GM12801 (cell line): ENCODE results near the gene OR6C6.

Experiments used
- TF ChIP-seq, protein P1 (sequence below): IDR thresholded peaks from one replicate; pipeline ENCODE4 v1.5.1; 2011; ENCODE audit warnings: control low read depth; ENCODE audit not compliant: insufficient read length; ENCODE audit errors: extremely low read depth

Gene OR6C6

DNA sequence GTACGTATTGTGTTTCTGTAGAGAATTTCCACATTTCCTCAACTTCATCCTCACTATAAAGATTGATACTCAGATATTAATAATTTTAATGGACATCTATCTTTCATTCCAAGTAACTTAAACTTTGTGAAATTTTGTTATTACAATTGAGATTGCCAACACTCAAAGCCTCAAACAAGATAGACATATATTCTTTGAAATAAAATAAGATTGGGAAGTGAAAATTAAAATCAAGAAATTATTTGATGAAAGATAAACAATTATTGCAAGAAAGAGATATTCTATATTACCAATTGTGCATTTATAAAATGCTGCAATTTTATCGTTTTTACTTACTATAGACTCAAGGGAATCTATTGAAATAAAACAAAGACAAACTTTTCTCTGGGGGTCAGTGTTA is at the start of gene OR6C6:
Gene OR6C6, minus strand, starts transcription at position 101 of the 400 bp plus-strand sequence. CDS start 1,337 bp downstream, outside the sequence.
- TF ChIP-seq, protein P1, sequence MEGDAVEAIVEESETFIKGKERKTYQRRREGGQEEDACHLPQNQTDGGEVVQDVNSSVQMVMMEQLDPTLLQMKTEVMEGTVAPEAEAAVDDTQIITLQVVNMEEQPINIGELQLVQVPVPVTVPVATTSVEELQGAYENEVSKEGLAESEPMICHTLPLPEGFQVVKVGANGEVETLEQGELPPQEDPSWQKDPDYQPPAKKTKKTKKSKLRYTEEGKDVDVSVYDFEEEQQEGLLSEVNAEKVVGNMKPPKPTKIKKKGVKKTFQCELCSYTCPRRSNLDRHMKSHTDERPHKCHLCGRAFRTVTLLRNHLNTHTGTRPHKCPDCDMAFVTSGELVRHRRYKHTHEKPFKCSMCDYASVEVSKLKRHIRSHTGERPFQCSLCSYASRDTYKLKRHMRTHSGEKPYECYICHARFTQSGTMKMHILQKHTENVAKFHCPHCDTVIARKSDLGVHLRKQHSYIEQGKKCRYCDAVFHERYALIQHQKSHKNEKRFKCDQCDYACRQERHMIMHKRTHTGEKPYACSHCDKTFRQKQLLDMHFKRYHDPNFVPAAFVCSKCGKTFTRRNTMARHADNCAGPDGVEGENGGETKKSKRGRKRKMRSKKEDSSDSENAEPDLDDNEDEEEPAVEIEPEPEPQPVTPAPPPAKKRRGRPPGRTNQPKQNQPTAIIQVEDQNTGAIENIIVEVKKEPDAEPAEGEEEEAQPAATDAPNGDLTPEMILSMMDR = no peak

DNA sequence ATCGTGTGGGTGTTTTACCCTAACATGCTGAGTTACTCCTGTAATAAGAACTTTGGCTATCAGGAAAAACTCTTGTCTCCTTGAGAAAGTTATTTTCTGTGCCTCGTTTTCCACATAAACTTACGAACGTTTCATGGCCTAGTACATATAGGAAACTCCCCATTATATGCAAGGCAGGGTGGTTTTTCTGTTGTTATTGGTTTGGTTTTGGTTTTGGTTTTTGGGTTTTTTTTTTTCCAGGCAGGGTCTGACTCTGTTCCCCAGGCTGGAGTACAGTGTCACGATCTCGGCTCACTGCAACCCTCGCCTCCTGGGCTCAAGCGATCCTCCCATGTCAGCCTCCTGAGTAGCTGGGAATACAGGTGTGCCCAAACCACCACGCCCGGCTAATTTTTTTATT is 39.6 kb upstream of the OR6C6 start:
- TF ChIP-seq, protein P1 = no peak

DNA sequence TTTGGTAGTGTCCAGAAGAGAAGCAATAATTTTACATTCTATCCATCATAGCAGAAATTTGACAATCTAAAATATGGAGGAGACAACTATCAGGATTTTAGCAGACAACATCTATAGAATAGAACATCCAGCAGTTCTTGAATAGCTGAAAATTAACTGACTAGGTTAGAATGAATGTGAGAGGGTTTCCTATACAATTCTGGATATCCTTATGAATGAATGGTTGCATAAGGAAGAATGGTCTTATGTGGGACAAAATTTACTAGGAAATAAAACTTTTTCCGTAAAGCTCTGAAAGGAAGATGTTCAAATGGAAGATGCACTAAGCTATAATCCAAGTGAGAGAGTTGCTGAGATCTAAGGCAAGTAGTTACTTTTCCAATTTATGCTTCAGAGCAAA is 34.1 kb upstream of the OR6C6 start, which contains the start of gene OR6C3:
Gene OR6C3, plus strand, starts transcription at position 301 of the 400 bp plus-strand sequence. CDS start 955 bp downstream, outside the sequence.
- TF ChIP-seq, protein P1 = no peak

- TF ChIP-seq, protein P1 = no peak
These were observed 23.8 kb upstream of the OR6C6 start for GRCh38 chr12:55320201-55320600.

GRCh38 chr12:55314043-55314442 is 17.7 kb upstream of the OR6C6 start, which contains the start of gene OR6C1:
OR6C1 (plus strand) TSS chr12:55314343; CDS start chr12:55320600, 6,257 bp downstream.
- TF ChIP-seq, protein P1 = no peak

DNA sequence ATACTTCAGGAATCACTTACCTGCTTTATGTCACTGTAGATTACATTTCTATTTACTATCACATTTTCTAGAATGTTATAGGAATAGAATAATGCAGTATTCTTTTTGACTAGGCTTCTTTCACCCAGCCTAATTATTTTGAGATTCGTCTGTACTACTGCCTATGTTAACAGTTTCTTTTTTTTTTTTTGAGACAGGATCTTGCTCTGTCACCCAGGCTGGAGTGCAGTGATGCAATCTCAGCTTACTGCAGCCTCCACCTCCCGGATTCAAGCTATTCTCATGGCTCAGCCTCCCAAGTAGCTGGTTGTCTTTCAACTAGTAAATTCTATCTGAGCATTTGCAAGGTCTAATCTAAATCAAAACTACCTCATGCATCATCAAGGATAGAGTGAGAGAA is 6.4 kb downstream of the OR6C6 start:
- TF ChIP-seq, protein P1 = no peak

DNA sequence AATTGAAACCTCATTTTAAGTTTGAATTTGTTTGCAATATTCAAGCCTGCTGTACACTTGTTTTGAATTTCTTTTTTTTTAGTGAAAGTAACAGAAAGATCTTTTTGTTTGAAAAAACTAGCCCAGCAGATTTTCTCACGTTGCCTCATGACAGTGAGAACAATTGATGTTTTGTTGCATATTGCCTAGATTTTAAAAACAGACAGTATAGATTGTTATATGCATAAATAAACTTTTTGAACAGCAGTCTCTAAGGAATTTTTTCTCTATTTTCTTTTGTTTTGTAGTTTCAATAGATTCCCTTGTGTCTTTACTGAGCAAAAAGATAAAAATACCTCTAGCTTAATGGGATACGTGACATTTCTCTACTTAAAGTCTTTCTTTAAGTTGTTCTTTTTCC is 15.4 kb downstream of the OR6C6 start:
- TF ChIP-seq, protein P1 = no peak
